Caki2 (cell line): ENCODE data around the gene JUNB. TPM values are rescaled to one million over a fixed set of nuclear protein-coding genes. Genes with fewer than 3 reads are reported as not detected.

ENCODE experiments used
- DNase-seq: peaks from one replicate; pipeline ENCODE4 v3.0.0-alpha.2; 2015; ENCODE audit warnings: low read depth
- in situ Hi-C: cut with HindIII; loops from 2 replicates; pipeline ENCODE4 v1.10.0; 2016; ENCODE audit warnings: low sequenced_read_pairs, low pct_unique_long_range_greater_than_20kb, mixed read lengths
- total RNA-seq: library from RNA; depleted of rRNA; stranded (reverse); fragments of >200 nt; shearing (Covaris generic); gene quantifications from 2 replicates; pipeline ENCODE4 v1.2.3, GENCODE V29; 2014; ENCODE audit warnings: low replicate concordance

JUNB gene
- total RNA-seq, 1 experiment from 2014 or later: 63.3 TPM

GRCh38 chr19:12770922-12771321 is 20.4 kb upstream of the JUNB start:
- DNase-seq: no peak
- in situ Hi-C loops: no loop called here

DNA sequence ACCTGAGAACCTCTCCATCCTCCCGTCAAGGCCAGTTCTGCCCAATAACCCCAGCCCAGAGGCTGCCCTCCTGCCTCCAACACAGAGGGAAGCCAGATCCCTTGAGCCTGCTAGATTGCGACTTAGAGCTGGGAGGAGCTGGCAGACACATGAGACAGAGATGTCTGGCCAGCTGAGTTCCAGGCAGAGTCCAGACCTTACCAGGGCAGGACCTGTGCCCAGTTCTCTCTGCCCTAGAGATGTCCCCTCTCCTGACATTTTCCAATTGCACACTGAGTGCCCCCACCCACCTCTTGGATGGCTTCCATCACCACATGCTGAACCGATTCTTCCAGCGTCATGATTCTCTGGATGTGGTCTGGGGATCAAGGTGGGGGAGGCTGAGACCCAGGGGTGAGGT is 19.0 kb upstream of the JUNB start:
- DNase-seq: no peak
- in situ Hi-C loops: no loop called here

DNA sequence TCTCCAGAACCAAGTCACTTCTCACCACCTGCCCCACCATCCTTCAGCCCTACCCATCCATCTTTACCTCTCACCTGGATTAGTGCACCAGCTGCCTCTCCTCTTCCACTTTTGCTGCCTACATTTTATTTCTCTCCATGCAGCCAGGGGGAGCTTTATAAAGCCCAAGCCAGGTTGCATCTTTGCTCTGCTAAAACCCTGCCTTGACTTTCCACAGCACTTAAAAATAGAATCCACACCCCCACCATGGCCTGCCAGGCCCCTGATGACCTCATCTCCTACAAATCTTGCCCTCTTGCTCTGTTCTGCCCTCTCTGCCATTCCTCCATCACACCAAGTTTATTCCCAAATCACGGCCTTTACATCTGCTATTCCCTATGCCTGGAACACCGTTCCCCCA is 17.7 kb upstream of the JUNB start:
- in situ Hi-C loops: no loop called here

GRCh38 chr19:12774588-12775555 is 16.4 kb upstream of the JUNB start, which contains the start of gene HOOK2:
TSS of gene HOOK2 (minus strand) at chr19:12775552. CDS start at chr19:12775449, 103 bp downstream.
- in situ Hi-C loops: no loop called here
- DNase-seq: peak; percentile 42

More for the DNA sequence above, 17.7 kb upstream of the JUNB start:
- no peak for DNase-seq

GRCh38 chr19:12777217-12778016 is 13.9 kb upstream of the JUNB start:
- peak; percentile 74 for DNase-seq
- in situ Hi-C loops: no loop called here

DNA sequence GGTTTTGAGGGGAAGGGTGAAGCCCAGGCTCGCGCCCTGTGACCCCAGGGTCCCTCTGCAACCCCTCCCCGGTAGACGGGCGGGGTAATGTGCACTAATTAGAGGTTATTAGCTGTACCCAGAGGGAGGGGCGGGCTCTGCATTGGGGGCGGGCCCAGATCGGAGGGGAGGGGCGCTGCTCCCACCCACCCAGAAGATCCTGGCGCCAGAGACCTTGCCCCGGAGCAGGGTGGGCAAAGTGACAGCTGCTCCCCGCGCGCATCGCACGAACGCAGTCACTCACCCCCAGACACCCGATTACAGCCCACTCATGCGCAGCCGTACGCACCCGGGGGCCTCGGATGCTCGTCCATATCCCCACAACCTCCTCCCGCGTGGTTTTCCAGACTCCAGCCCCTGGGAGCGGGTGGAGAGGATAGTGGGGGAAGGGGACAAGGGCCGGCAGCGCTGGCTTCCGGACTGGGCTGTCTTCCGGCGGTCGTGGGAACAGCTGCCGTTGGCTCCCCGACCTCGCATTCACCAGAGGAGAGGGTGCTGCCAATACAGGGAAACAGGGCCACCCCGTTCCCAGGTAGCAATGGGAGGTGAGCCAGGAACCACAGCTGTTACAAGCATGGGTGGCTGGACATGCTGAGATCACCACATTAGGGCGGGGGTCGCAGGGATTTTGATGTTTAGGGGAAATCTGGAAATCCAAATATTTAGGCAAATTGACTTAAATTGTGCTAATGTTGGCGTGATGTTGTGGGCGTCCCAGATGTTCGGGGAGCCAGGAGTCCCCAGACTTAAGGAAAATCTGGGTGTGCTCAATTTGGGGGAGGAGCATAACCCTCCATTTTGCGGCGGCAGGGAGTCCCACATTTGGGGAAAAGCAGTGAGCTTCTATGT is 13.0 kb upstream of the JUNB start:
- DNase-seq: peak; percentile 65
- in situ Hi-C loops: no loop called here

DNA sequence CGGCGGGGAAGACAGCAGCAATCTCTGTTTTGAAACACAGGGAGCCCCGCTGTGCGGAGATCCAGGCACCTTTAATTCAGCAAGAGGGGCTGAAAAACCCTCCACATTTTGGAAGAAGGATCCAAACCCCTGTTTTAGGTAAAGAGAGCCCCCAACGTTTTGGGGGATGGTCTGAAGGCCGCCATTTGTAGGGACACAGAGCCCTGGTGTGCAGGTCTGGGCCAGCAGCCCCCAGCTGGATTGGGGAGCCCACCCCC is 12.5 kb upstream of the JUNB start:
- no peak for DNase-seq
- in situ Hi-C loops: no loop called here

DNA sequence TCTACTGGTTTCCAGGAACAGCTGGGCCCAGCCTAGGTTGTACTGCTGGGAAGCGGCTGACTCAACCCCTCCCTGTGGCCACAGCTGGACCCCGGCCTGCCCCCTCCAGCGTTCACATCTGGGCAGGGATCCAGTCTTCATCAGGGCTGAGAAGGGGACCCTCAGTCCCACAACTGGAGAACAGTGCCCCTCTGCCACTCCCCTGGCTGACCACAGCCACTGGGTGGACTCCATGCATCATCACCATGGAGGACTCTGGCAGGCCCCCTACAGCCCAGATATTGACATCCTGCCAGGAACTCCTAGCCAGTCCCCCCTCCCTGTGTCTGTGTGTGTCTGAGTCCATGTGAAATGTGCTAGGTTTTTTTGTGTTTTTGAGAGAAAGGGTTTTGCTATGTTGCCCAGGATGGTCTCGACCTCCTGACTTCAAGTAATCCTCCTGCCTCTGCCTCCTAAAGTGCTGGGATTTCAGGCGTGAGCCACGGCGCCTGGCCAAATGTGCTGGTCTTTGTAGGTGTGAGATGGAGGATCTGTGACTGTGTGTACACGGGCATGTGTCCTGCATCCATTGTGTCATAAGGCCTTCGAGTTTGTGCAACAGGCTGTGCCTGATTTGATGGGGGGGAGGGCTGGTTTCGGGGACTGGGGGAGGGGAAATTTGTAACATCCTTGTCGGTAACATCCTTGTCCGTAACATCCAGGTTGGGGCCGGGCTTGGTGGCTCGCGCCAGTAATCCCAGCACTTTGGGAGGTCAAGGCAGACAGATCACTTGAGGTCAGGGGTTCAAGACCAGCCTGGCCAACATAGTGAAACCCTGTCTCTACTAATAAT is 11.9 kb upstream of the JUNB start:
- in situ Hi-C loops: no loop called here

DNA sequence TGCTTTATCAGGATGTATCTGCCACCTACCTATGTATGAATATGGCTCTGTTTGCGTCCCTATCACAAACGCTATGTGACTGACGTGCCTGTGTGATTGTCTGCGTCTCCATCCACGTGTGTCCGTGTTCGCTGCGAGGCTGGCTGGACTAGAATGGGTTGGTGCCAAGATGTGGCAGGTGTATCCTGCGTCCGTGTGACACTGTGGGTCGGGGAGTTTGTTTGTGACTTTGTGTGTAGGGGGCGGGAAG is 9.2 kb upstream of the JUNB start:
- DNase-seq: no peak
- in situ Hi-C loops: no loop called here

More for the DNA sequence above, 11.9 kb upstream of the JUNB start:
- DNase-seq: peak; percentile 59

GRCh38 chr19:12782424-12783290 is 8.6 kb upstream of the JUNB start:
- in situ Hi-C loops: no loop called here
- peak; percentile 89 for DNase-seq

DNA sequence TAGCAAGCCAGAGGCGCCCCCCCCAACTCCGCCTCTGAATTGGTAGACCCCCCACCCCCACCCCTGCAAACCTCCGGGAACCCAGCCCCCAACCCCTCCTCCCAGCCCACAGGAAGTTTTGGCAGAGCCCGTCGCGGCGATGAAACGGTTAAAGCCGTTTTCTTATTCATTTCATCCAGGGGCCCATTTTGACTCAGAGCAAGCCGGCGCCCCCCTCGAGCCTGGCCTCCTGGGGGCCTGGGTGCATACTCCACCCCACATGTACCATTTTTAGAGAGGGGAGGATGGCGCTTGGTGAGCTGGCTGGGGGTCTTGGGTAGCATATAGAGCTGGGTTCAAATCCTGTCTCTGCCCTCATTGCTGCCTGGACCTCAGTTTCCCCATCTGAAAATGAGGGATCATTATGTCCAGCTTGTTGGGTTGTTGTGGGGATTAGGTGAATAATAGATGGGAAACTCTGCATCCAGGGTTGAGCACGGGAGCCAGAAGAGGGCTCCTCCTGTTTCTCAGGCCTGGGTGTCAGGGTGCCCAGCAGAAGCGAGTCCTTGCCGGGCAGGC is 7.9 kb upstream of the JUNB start:
- DNase-seq: no peak
- in situ Hi-C loops: no loop called here

GRCh38 chr19:12783849-12784393 is 7.4 kb upstream of the JUNB start:
- in situ Hi-C loops: no loop called here
- DNase-seq: peak; percentile 72

GRCh38 chr19:12784394-12784870 is 6.9 kb upstream of the JUNB start:
- in situ Hi-C loops: no loop called here
- no peak for DNase-seq

GRCh38 chr19:12784871-12785430 is 6.3 kb upstream of the JUNB start:
- in situ Hi-C loops: no loop called here
- DNase-seq: no peak

- DNase-seq: no peak
- in situ Hi-C loops: no loop called here
These were observed 5.8 kb upstream of the JUNB start for GRCh38 chr19:12785431-12786031.
